Spleen (tissue), 7 donors: ENCODE data around the gene CCDC83.

Experiments
- POLR2A ChIP-seq, 3 donors: fragments of 450-650 bp; IDR thresholded peaks; one replicate each; pipeline ENCODE4 v1.5.1; 2017; ENCODE audit warnings: antibody characterized with exemption in 3 of 3, mild to moderate bottlenecking in 1 of 3
- TF ChIP-seq, protein P1 (sequence below), 11 experiments: fragments of 200-600 bp in 7 of 11; fragments of 450-650 bp in 4 of 11; sonication (generic) in 4 of 11; IDR thresholded peaks in 8 of 11; conservative IDR thresholded peaks in 3 of 11; 1 replicate in 7 of 11; 2 replicates in 4 of 11; pipeline versions ENCODE4 v1.4.0 to v1.8.0; 2016 to 2021; ENCODE audit warnings: antibody characterized with exemption in 11 of 11, inconsistent platforms in 4 of 11, mild to moderate bottlenecking in 1 of 11
- donor health status: DM: no; HTN: no; CAD: no; lungs with moderate emphysema.
- donor health status: DM: no; HTN: no; CAD: no.
- donor health status: DM: no; HTN: no; CAD: no.

DNA sequence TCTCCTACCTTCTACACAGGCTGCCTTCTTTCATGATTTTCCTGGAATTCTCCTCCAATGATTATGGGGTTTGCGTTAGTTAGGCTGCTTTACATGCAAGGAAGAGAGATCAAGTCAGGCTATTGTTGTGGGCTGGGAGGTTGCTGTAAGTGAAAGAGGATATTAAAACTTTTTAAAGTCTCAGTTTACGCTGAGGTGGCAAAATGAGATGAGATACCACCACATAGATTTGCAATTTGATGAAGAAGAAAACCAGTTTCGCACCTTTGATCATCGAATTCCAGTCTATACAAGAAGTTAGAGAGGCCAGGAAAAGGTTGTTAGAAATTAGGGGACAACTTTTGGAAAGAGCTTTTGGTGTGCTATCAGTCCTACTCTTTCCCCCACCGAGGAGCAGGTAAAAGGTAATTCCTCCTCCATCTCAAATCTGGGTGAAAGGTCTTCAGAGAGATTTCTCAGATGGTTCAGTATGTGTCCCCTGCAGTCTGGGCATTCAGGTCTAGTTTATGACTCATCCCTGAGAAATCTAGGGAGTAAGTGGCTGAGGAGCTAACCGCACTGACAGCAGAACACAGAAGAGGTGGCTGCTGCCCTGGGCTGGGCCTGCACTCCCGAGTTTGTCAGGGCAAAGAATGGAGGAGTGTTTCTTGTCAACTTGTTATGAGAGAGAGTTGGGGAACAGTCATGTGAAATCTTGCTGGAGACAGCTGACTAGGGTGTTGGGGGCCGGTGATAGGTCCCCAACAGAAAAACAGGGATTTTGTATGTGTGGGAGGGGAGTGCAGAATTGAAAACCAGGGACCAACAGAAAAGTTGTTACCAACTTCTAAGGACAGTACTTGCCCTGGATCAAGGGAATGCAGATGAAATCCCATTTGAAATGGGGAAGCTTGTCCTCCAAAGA lies 34.7 kb downstream of the CCDC83 start:
- TF ChIP-seq POLR2A (IDR thresholded peaks at IDR 0.05), result no peak
- TF ChIP-seq, protein P1, sequence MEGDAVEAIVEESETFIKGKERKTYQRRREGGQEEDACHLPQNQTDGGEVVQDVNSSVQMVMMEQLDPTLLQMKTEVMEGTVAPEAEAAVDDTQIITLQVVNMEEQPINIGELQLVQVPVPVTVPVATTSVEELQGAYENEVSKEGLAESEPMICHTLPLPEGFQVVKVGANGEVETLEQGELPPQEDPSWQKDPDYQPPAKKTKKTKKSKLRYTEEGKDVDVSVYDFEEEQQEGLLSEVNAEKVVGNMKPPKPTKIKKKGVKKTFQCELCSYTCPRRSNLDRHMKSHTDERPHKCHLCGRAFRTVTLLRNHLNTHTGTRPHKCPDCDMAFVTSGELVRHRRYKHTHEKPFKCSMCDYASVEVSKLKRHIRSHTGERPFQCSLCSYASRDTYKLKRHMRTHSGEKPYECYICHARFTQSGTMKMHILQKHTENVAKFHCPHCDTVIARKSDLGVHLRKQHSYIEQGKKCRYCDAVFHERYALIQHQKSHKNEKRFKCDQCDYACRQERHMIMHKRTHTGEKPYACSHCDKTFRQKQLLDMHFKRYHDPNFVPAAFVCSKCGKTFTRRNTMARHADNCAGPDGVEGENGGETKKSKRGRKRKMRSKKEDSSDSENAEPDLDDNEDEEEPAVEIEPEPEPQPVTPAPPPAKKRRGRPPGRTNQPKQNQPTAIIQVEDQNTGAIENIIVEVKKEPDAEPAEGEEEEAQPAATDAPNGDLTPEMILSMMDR (IDR thresholded peaks at IDR 0.05 in 8 of 11, conservative IDR thresholded peaks at IDR 0.05 in 3 of 11), result no peak
